Gastrocnemius medialis (tissue), 4 donors: ENCODE measurements around the gene HS3ST3A1.

Experiments used
- POLR2A ChIP-seq, 2 donors: fragments of 450-650 bp; IDR thresholded peaks; one replicate each; pipeline ENCODE4 v1.6.1; 2017; ENCODE audit warnings: antibody characterized with exemption in 2 of 2, mild to moderate bottlenecking in 2 of 2, moderate library complexity in 2 of 2
- TF ChIP-seq, protein P1 (sequence below), 5 experiments: fragments of 450-650 bp in 3 of 5; fragments of 200-600 bp in 2 of 5; sonication (generic) in 2 of 5; IDR thresholded peaks in 4 of 5; conservative IDR thresholded peaks in 1 of 5; 1 replicate in 4 of 5; 2 replicates in 1 of 5; pipeline ENCODE4 v1.5.1; 2016 to 2019; ENCODE audit warnings: antibody characterized with exemption in 5 of 5, mild to moderate bottlenecking in 3 of 5, moderate library complexity in 3 of 5

DNA sequence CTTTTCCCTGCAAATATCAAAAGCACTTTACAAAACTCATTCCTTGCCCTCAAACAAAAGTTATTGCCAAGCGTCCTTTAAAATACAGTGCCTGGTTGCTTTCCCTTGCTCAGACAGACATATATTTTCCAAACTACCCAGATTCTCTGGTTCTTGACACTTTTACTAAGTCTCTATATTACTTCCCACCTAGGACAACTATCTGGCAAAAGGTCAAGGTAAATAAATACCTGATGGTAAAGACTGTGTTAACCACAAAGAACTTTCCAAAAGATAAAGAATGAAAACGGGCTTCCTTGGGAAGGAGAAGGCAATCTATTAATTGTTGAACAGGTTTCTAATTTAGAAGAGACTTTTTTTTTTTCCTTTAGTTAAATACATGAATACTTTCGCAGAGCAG is 1.9 kb downstream of the HS3ST3A1 start:
- TF ChIP-seq, protein P1, sequence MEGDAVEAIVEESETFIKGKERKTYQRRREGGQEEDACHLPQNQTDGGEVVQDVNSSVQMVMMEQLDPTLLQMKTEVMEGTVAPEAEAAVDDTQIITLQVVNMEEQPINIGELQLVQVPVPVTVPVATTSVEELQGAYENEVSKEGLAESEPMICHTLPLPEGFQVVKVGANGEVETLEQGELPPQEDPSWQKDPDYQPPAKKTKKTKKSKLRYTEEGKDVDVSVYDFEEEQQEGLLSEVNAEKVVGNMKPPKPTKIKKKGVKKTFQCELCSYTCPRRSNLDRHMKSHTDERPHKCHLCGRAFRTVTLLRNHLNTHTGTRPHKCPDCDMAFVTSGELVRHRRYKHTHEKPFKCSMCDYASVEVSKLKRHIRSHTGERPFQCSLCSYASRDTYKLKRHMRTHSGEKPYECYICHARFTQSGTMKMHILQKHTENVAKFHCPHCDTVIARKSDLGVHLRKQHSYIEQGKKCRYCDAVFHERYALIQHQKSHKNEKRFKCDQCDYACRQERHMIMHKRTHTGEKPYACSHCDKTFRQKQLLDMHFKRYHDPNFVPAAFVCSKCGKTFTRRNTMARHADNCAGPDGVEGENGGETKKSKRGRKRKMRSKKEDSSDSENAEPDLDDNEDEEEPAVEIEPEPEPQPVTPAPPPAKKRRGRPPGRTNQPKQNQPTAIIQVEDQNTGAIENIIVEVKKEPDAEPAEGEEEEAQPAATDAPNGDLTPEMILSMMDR (IDR thresholded peaks at IDR 0.05 in 4 of 5, conservative IDR thresholded peaks at IDR 0.05 in 1 of 5): no peak
- TF ChIP-seq POLR2A (IDR thresholded peaks at IDR 0.05): no peak
